Stimulated activated CD8-positive, alpha-beta memory T cell treated with anti-CD3 and anti-CD28 coated beads, Interleukin-7, amount 100 ng/mL, for 4 hours (primary cell): ENCODE data around the gene CD52.
"Not testable (repeated sequence)": the region's sequence is repeated elsewhere in the genome, so short reads cannot be mapped to it uniquely, and the experiment has no call there.

Source experiments
- DNase-seq, 2 donors: peaks; one replicate each; pipeline ENCODE4 v3.0.0-alpha.2; 2020; ENCODE audit warnings: low read depth in 2 of 2

Gene CD52

DNA sequence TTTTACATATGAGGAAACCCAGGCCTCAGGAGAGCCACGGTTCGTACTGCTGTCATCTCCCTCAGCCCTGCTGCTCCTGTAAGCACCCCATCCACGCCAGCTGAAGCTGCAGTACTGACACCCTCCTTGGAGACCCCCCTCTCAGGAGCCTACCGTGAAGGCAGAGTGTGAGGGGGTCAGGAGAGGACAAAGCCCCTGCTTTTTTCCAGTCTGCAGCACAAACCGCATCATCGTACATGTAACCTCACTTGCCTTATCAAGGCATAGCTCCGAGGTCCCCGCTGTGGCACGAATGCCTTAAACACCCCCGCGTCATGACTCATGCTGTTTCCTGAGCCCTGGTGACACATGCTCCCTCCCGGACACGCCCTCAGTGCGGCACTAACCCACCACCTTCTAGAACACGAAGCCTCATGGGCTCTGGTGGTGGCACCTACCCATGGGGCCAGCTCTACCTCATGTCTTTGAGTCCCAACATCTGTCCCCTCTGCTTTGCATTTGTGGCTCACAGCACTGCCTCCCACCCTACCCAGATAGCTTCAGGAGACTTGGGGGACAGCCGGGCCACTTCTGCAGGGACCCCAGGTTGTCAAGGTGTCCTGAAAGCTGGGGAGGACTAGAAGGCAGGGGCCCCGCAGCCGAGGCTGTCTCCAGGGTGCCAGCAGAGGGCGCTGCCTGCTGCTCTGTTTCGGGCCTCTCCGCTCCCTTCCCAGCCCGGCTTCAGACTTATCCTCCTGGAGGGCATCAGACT, 33.0 kb upstream of the CD52 start:
- DNase-seq, result peak; percentile 96 to 99

DNA sequence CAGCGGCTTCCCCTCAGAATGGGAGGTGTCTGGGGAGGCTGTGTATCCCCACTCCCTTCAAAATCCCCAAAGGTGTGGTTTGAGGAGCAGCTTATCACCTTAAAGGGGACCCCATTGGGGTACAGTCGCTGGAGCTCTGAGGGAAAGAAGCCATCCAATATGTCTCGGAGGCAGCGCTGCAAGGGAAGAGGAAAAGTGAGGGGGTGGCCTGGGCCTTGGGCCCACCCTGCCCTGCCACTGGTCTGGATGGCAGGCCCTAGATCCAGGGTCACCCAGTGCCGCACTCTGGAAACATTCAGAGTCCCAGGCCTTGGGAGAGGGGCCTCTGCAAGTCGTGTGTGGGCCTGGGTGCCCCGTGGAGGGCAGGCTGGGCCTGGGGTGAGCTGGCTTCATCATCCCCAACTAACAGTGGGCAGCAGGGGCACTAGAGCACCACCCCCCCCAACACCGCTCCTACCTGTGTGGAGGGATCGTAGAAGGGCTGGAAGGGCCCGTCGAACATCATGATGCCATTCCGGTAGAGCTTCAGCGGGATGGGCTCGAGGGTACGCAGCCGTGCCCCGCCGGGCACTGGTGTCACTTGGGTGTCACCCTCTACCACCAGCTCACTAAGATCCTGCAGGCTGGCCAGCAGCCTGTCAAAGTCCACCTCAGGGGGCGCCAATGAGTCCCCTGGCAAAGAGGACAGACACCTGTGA, 32.2 kb upstream of the CD52 start:
- DNase-seq, result no peak

DNA sequence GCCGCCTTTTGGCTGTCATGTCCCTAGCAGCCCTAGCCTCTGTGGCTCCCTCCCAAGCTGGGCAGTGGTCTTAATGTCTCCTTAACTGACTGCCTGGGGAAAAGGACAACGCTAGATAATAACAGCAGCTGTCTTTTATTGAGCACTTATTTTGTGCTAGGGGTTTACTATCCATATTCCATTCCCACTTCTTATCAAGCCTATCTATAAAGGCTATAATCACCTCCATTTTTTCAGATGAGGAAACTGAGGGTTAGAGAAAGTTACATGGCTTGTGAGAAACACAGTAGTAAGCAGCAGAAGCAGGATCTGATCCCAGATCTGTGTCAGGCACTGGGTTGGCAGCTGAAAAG, 31.7 kb upstream of the CD52 start:
- DNase-seq, result no peak

DNA sequence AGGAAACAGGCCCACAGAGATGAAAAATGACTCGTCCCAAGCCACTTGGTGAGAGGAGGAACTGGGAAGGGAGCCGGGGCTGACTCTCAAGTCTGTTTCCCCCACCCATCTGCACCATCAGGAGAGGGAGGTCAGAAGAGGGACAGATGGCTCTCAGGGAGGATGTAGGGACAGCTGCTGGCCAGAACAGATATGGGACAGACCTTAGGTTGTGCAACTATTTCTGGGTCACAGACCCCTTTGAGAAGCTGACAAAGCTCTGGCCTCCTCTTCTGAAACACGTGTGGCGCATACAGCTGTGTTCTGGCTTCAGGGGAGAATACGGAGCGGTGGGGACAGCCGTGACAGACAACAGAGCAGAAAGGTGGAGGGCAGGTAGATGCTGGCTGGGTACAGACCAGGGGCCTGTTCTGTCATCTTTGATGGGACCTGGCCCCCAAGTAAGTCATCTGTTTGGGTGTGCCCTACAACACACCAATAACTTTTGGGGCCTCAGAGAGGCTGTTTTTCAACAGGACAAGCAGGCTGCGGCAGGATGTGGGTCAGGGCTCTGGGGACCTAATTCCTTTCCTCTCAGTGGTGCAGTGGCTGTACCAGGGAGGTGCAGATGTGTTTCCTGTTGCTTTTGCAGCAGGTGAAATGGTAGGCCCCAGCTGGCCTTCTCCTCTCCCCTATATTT, 30.6 kb upstream of the CD52 start:
- peak in 1 of 2 donors; percentile 49 for DNase-seq

DNA sequence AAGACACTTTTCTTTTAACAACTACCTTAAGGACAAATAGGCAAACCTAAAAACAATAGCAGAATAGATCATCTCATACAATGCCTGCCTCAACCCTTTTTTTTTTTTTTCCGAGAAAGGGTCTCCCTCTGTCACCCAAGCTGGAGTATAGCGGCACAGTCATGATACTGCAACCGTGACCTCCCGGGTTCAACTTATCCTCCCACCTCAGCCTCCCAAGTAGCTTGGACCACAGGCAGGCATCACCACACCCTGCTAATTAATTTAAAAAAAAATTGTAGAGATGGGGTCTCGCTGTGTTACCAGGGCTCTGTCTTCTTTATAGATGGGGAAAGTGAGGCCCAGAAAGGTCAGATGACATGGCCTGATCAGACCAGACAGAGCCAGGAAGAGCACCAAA, 29.9 kb upstream of the CD52 start:
- no peak for DNase-seq

DNA sequence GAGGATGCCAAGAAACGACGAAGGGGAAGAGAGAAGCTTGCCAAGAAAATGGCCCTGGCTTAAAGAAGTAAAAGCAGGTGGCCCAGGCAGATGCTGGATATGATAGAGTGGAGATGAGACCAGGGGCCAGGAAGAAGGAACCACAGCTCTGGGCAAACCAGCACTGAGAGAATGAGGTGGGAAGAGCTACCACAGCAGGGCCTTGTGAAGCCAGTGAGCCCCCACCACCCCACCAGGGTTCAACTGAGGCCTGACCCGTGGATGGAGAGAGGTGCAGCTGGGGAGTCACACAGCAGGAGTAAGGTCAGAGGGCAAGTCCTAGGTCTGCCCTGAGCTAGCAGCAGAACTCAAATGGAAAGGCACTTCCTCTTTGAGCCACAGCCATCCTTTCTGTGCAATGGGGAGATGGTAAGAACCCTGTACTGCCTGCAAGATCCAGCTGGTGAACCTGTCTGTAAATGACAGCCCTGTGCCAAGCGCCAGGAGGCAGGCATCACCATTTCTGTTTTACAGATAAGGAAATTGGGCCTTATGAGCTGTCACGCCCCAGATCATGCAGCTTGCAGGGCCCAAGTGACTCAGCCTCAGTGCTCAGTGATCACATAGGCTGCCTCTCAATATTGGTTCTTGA, 29.3 kb upstream of the CD52 start:
- DNase-seq, result peak; percentile 58 to 66

DNA sequence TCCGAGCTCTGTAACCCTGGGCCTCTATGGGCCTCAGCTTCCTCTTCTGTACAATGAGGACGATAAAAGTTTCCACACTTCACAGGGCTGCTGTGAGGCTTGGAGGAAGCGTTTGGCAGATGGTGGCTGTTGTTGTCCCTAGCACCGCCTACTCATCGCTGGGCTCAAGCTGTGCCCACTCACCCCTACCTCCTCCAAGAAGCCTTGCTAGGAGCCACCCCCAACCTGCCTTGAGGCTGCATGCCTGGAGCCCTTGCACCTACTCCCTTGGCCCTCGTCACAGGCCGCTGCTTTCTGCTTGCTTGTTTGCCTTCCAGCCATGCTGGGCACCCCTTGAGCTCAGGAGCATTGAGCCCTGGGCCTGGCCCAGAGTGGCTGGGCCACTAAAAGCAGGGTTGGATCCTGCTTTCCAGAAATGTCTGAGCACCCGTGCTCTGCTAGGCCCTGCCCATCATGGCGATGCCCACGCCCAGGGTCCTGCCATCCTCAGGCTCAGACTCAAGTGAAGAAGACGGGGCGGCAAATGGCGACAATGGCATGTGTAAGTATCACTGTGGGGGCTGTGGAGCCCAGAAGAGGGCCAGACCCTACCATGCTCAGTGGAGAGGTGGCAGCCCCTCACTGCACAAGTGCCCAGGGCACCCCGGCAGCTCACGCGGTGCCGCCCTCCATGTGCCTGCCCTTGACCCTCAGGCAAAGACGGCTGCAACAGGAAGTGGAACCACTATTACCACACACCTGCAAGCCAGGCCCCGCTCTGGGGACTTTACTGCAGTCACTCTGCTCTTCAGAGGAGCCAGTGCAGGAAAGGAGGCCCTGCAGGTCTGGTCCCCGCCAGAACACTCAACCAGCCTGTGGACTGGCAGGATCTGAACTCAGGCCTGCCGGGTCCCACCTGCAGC, 28.3 kb upstream of the CD52 start:
- DNase-seq, result no peak

DNA sequence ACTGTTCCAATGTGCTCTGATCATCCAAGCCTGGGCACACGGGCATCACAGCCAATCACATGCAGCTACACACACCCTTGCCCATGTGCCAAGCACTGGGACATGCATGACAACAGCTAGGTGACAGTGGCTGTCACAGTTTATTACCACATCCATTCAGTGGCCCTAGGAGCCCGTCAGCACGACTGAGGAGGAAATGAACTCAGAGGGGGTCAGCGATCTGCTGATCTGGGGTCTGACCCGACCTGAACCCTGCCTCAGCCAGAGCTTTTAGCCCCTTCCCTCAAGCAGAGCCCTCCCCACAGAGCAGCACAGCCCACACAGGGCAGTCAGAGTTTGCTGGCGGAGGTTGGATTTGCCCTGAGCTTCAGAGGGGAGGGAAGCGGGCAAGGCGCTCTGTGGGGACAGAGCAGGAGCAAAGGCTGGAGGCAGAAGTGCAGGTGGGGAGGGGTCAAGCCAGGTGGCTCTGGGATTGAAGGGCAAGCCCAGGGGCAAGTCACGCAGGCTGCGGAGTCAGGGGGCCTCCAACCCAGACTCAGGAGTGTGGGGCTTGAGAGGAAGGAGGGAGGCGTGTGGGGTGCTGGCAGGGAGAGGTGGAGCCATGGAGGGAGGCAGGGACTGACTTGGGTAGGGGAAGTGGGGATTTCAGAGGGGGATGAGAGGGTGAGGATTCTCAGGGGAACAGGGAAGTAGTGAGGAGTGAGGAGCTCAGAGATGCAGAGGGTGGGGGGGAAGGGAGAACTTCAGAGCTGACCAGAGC, 27.5 kb upstream of the CD52 start:
- DNase-seq, result no peak

DNA sequence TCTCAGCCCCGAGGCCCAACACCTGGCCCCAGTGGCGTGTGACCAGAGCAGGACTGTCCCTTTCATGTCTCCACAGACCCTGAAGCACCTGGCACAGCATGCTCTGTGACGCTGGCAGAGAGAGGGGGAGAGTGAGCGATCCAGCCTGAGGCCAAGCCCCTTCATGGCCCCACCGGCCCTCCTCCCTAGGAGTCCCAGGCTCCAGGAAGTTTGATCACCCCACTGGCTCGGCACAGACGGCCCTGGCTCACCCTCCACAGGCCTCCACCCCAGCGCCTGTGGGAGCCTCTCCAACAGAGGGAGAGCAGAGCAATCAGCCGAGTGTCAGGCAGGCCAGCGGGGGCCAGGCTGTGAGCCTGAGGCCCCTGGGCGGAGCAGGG, 26.9 kb upstream of the CD52 start:
- DNase-seq, result no peak

DNA sequence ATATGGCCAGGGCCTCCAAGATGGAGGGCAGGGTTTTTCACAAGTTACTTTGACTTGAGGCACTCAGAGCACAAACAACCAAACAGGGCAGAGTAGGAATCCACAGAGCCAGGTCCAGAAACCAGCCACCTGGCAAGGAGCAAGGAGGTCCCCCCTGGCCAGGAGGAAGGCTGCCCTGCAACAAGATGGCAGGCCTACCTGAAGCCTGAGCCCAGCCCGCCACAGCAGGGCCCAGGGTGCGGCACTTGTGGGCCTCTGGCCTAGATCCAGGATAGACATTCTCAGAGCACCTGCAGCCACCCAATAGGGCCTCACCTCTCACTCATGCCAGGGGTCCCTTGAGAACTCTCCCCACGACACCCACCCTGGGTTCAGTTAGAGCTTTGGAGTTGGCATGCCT, 26.3 kb upstream of the CD52 start:
- DNase-seq, result no peak

DNA sequence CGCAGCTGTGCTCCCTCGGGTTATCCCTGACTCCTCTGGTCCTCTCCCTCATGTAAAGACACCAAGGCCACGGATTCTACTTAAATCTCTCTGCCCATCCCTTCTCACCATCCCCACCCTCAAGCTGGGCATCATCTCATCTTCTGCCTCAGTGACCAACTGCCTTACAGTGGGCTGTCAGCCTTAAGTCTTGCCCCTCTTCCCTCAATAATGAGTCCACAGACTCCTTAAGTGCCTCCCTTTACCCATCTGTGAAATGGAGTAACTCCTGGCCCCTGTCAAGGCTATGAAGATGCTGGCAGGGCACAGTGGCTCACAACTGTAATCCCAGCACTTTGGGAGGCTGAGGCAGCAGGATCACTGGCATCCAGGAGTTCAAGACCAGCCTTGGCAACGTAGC, 25.8 kb upstream of the CD52 start:
- DNase-seq, result no peak

DNA sequence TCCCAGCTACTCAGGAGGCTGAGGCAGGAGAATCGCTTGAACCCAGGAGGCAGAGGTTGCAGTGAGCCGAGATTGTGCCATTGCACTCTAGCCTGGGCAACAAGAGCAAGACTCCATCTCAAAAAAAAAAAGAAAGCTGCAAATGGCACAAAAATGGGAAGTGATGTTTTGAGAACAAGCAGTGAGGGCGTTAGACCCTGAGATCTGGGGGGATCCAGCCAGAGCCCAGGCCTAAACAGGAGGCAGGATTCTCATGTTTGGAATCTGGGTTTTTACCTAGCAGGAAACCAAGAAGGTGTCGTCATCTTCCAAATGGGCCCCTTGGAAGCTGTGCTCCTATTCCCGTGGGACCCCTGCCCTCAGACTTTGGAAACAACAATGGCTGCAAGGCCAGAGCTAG, 25.0 kb upstream of the CD52 start:
- DNase-seq, result not testable (repeated sequence)

DNA sequence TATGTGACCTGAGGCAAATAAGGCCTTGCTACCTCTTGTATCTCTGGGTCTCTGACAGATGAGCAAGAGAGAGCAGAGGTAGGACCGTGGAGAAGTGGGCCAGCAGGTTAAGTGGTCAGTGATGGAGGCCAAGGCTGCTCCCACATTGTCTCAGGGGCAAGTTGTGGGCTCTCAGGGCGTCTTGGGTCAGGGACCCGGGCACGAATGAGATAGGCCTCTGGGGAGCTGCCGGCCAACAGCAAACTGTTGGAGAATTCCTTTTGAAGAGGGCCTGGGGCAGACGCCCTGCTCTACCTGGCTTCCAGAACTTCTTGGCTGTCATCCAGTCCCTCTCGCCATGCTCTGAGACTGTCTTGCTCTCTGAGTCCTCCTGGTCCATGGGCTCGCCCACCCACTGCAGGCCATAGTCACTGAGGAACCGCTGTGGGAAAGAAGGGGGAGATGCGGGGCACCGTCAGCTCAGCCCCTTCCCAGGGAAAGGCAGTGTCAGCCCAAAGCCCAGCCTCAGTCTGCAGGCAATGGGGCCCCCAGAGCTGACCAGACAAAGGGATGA, 23.8 kb upstream of the CD52 start:
- DNase-seq, result no peak

DNA sequence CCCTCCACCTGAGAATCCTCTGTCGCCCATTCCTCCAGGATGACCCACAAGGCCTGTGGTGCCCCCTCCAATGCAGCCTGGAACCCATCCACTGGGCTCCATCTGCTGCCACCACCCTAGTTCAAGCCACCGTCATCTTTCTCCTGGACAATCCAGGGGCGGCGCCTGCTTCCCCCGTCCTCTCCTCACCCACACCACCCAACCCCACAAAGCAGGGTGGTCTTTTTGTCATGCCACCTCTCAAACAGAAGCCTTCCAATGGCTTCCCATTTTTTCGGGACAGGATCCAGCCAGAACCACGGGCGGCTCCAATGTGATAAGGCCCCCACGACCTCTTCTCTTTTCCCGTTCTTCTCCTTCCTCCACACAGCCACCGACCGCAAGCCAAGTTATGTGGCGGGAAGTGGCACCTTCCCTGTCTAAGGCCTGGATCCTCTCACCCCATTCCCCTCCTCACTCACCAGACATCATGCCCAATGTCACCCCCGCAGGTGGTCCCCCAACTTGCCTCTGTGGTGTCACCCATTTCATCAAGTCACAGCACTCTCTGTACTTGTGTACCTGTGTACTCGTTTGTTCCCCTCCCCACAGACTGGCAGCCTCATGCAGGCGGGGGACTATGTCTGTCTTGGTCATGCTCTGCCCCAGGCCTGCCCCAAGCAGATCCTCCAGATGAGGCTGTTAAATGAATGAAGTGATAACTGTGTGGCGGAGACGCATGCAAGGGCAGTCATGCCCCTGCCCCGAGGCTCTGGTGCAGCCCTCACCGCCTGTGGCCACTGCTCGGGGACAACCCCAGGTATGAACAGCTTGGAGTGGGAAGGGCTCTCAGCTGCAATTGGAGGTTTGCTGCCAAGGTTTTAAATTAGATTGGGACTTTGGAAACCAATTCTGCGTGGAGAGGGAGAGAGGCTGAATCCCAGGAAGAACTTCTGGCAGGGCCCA, 22.3 kb upstream of the CD52 start:
- no peak for DNase-seq

DNA sequence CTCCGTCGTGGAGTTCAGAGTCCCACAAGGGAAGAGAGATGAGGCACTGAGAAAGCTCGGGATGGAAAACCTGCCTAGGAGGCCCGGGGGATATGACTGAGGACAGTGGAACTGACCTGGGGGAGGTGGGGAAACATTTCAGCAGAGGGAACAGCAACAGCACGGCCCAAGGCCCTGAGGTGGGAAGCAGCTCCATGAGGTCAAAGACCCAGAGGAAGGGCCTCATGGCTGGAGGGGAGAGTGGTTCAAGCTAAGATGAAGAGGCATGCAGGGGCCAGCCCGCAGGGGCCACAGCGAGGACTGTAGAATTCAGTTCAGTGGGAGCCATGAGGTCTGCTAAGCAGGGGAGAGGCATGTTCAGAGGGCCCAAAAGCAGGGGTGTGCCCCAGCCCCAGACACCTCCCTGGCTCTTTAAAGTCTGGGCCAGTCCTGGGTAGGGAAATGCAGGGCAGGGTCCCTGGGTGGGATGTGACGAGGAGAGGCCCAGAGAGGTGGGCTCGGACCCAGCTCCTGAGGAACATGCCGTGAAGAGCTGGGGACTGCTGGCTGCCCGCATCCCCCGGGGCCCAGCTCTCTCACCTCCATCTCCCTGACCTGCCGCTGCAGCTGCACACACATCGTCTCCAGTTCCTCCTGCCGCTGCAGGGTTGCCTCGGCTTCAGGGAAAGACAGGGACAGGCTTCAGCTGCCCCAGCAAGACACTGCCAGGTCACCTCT, 21.3 kb upstream of the CD52 start:
- no peak for DNase-seq

DNA sequence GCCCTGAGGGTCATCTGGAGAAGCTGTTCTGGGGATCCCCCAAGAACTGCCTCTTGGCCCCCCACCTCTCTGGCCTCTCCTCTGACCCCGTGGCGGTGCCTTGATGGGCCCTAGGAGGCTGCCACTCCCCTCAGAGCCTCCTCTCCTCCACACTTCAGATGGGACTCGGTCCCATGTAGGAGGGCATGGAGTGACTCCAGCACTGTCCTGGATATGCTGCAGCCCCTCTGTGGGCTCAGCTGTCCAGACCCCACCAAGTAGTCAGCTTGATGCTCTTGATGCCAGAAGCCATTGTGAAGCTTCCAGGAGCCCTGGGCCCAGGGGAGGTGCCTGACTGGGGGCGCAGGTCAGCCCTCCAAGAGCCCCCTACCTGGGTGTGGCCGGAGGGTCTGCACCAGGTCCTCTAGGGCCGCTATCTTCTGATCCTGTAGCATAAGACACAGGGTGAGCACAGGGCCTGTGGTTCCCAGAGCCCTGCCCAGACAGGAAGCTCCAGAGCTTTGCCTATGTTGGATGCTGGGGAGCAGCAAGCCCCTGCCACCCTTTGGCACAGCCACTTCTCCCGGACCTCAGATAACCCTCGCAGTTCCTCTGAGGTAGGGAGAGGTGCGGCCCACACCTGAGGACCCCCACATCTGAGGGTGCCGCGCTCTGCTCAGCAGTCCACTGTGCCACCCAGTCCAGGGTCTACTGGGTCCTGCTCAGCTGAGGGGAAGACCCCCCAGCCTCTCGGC, 20.5 kb upstream of the CD52 start:
- DNase-seq, result no peak

DNA sequence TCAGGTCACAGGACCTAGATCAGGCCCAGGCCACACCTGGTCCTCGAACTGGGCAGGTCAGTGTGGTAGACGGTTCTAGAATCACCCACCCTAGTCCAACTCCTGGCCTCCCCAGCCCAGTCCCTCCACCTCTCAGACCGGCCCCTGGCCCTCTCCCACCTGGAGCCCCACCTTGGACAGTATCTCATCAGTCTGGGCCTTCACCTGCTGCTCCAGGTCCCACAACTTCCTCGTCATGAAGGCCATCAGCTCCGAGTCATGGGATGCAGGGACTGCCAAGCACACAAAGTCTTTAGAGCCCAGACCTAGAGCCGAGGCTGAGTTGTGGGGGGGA, 20.0 kb upstream of the CD52 start:
- DNase-seq, result no peak

DNA sequence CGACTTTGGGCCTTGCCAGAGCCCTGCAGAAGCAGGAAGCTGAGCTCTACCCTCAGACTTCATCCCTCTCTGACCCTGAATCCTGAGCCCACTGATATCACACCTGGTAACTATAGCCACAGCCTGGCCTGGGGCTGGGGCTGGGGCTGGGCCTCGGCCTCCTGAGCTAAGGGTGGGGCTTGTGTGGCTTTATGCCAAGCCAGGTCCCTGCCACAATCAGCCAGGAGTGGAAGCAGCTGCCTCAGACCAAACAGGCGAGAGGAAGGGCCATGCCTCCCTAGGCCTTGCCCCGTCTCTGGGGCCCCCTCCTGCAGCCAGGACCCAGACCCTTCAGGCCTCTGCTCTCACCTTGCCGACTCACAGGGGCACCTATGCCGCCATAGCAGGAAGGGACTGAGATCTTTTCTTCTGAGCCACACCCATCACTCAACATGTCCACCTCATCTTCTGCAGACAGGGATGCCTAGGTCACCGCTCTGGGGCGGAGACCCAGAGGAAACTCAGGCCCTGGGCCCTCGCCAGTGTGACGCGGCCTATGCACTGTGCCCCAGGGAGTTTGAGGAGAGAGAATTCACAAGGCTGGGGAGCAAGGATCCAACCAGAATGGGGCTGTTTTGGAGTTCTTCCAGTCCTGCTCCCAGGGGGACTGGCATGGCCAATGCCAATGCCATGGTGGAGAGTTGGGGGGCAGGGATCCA, 17.0 kb upstream of the CD52 start:
- DNase-seq, result no peak
